Suprapubic skin (tissue), 4 donors: ENCODE results near the gene KSR2.

ENCODE experiments used
- CTCF ChIP-seq, 2 donors: fragments of 200-600 bp in 1 of 2; fragments of 450-650 bp in 1 of 2; sonication (generic) in 1 of 2; IDR thresholded peaks; one replicate each; pipeline ENCODE4 v1.5.1; 2016 to 2019; ENCODE audit warnings: antibody characterized with exemption in 2 of 2, mild to moderate bottlenecking in 1 of 2, moderate library complexity in 1 of 2
- EP300 ChIP-seq: sonication (generic); formaldehyde crosslinking; IDR thresholded peaks from one replicate; pipeline ENCODE4 v1.6.1; 2017; ENCODE audit warnings: antibody characterized with exemption
- POLR2A ChIP-seq, 2 donors: fragments of 450-650 bp; IDR thresholded peaks; one replicate each; pipeline ENCODE4 v1.6.1; 2017; ENCODE audit warnings: antibody characterized with exemption in 2 of 2, mild to moderate bottlenecking in 2 of 2, moderate library complexity in 2 of 2
- POLR2AphosphoS5 ChIP-seq, 3 donors: sonication (generic); formaldehyde crosslinking; IDR thresholded peaks; one replicate each; pipeline ENCODE4 v1.6.1; 2017; ENCODE audit warnings: antibody characterized with exemption in 3 of 3

DNA sequence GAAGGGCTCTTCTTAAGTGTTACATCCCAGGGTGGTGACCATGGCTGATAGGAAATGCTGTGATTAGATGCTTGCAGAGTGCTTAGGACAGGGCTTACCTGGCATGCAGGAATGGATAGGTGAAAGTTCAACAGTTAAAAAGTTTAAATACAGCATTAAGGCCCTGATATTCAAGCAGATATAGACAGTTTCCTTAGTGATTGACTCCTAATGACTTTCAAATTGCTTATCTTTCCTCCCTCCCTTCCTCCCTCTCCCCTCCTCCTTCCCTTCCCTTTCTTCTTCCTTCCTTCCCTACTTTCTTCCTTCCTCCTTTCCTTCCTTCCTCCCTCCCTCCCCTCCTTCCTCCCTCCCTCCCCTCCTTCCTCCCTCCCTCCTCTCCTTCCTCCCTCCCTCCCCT is 362.8 kb downstream of the KSR2 start:
- TF ChIP-seq POLR2AphosphoS5 (IDR thresholded peaks at IDR 0.05) (no peak), CTCF (IDR thresholded peaks at IDR 0.05) (no peak), POLR2A (IDR thresholded peaks at IDR 0.05) (no peak), EP300 (no peak)
